ENCODE data around the gene CLEC18A. TPM values are rescaled to one million over a fixed set of nuclear protein-coding genes. Genes with fewer than 3 reads are reported as not detected.

CLEC18A gene
- polyA plus RNA-seq, 1 experiment, result not detected

GRCh38 chr16:69917739-69918138 lies 33.4 kb upstream of the CLEC18A start:
- peak overlapping the region; percentile 20 for H3K4me3 ChIP-seq (ENCODE audit: low read depth, low read length)
- H3K9me3 ChIP-seq (ENCODE audit: control insufficient read depth, insufficient read depth, low read length), result no peaks in the 10 kb centered on the region
- DNase-seq (ENCODE audit: low read depth, low spot score), result peak; percentile 86
- CTCF ChIA-PET, result interaction anchor here (1.0 to 3.8 kb wide), 3 partner anchors 10 to 120 kb away, joined by 3 to 21 read pairs (median 4); no protein-coding TSS in a partner anchor
- H3K27me3 ChIP-seq (ENCODE audit: control insufficient read depth, insufficient read depth, low read length), result no peaks in the 10 kb centered on the region
- H3K27ac ChIP-seq (ENCODE audit: low read depth, low read length), result peak overlapping the region; percentile 96
- no peak for TF ChIP-seq CTCF (IDR thresholded peaks at IDR 0.05; ENCODE audit: low read depth, low read length)
- POLR2A ChIA-PET, result interaction anchor here (1.1 to 1.5 kb wide), 3 partner anchors 10 to 69 kb away, joined by 3 to 11 read pairs (median 6); no protein-coding TSS in a partner anchor

- CTCF ChIA-PET, result interaction anchor here (1.0 to 3.8 kb wide), 3 partner anchors 9 to 121 kb away, joined by 3 to 21 read pairs (median 4); no protein-coding TSS in a partner anchor
- no peak for DNase-seq (ENCODE audit: low read depth, low spot score)
- peak overlapping the region; percentile 20 for H3K4me3 ChIP-seq (ENCODE audit: low read depth, low read length)
- POLR2A ChIA-PET, result interaction anchor here (1.1 to 1.5 kb wide), 3 partner anchors 10 to 69 kb away, joined by 3 to 11 read pairs (median 6); no protein-coding TSS in a partner anchor
- H3K27ac ChIP-seq (ENCODE audit: low read depth, low read length), result peak overlapping the region; percentile 96
- H3K27me3 ChIP-seq (ENCODE audit: control insufficient read depth, insufficient read depth, low read length), result no peaks in the 10 kb centered on the region
- TF ChIP-seq CTCF (IDR thresholded peaks at IDR 0.05; ENCODE audit: low read depth, low read length), result no peak
- no peaks in the 10 kb centered on the region for H3K9me3 ChIP-seq (ENCODE audit: control insufficient read depth, insufficient read depth, low read length)
Observed at GRCh38 chr16:69918241-69918640, 32.9 kb upstream of the CLEC18A start.

- no peak overlapping the region for H3K4me3 ChIP-seq (ENCODE audit: low read depth, low read length)
- ChIA-PET CTCF (interaction anchor here (1.6 to 3.6 kb wide), 2 partner anchors 9 to 124 kb away, joined by 3 to 21 read pairs; no protein-coding TSS in a partner anchor), POLR2A (no interaction called here)
- no peaks in the 10 kb centered on the region; the same call in 1 of the 2 replicates for H3K9me3 ChIP-seq (ENCODE audit: control insufficient read depth, insufficient read depth, low read length)
- DNase-seq (ENCODE audit: low read depth, low spot score), result no peak
- H3K27me3 ChIP-seq (ENCODE audit: control insufficient read depth, insufficient read depth, low read length), result no peaks in the 10 kb centered on the region
- H3K27ac ChIP-seq (ENCODE audit: low read depth, low read length), result no peak overlapping the region
- no peak for TF ChIP-seq CTCF (IDR thresholded peaks at IDR 0.05; ENCODE audit: low read depth, low read length)
Observed at GRCh38 chr16:69921127-69921526, 30.0 kb upstream of the CLEC18A start.

- TF ChIP-seq CTCF (IDR thresholded peaks at IDR 0.05; ENCODE audit: low read depth, low read length), result no peak
- CTCF ChIA-PET, result interaction anchor here (3.6 kb wide), 1 partner anchor 8 kb away, joined by 21 read pairs; no protein-coding TSS in a partner anchor
- DNase-seq (ENCODE audit: low read depth, low spot score), result no peak
- POLR2A ChIA-PET, result no interaction called here
- Histone ChIP-seq H3K9me3 (ENCODE audit: control insufficient read depth, insufficient read depth, low read length) (no peaks in the 10 kb centered on the region; the same call in 1 of the 2 replicates), H3K4me3 (ENCODE audit: low read depth, low read length) (no peak overlapping the region), H3K27ac (ENCODE audit: low read depth, low read length) (no peak overlapping the region), H3K27me3 (ENCODE audit: control insufficient read depth, insufficient read depth, low read length) (no peaks in the 10 kb centered on the region)
Observed at GRCh38 chr16:69922200-69922599, 28.9 kb upstream of the CLEC18A start.

- CTCF ChIA-PET, result interaction anchor here (0.6 to 1.5 kb wide), 2 partner anchors 127 to 416 kb away, joined by 3 to 8 read pairs; no protein-coding TSS in a partner anchor
- H3K27ac ChIP-seq (ENCODE audit: low read depth, low read length), result peak overlapping the region; percentile 87
Observed at GRCh38 chr16:69924041-69924775, 26.9 kb upstream of the CLEC18A start.

More at GRCh38 chr16:69924041-69924775, 26.9 kb upstream of the CLEC18A start:
- POLR2A ChIA-PET, result interaction anchor here (1.1 kb wide), 1 partner anchor 75 kb away, joined by 5 read pairs; no protein-coding TSS in a partner anchor
- Histone ChIP-seq H3K4me3 (ENCODE audit: low read depth, low read length) (no peak overlapping the region), H3K9me3 (ENCODE audit: control insufficient read depth, insufficient read depth, low read length) (no peaks in the 10 kb centered on the region; the same call in 1 of the 2 replicates), H3K27me3 (ENCODE audit: control insufficient read depth, insufficient read depth, low read length) (no peaks in the 10 kb centered on the region)
- DNase-seq (ENCODE audit: low read depth, low spot score), result no peak
- TF ChIP-seq CTCF (IDR thresholded peaks at IDR 0.05; ENCODE audit: low read depth, low read length), result no peak

Data from AG04450 (cell line).